BE2C (cell line): ENCODE data around the gene TMEM37.

ENCODE experiments used
- DNase-seq: peaks from one replicate; pipeline ENCODE4 v3.0.0-alpha.2; 2020
- H3K27me3 ChIP-seq: fragments of 250-450 bp; sonication (Bioruptor Pico); 2 replicates; pipeline ENCODE4 v1.5.1; 2020; ENCODE audit warnings: mild to moderate bottlenecking
- H3K36me3 ChIP-seq: fragments of 250-450 bp; sonication (Bioruptor Pico); 2 replicates; pipeline ENCODE4 v1.5.1; 2020; ENCODE audit warnings: mild to moderate bottlenecking
- H3K4me1 ChIP-seq: fragments of 250-450 bp; sonication (Bioruptor Pico); 2 replicates; pipeline ENCODE4 v1.5.1; 2020
- H3K4me3 ChIP-seq: 2 replicates; pipeline ENCODE4 v1.5.1; 2011; ENCODE audit warnings: low read depth, low read length
- H3K9me3 ChIP-seq: fragments of 250-450 bp; sonication (Bioruptor Pico); 2 replicates; pipeline ENCODE4 v1.5.1; 2020
- TF ChIP-seq, protein P1 (sequence below): IDR thresholded peaks from 2 replicates; pipeline ENCODE4 v1.5.1; 2012; ENCODE audit warnings: mild to moderate bottlenecking, low read depth, low read length

Gene TMEM37

GRCh38 chr2:119434664-119435063 lies 3.0 kb downstream of the TMEM37 start:
- Histone ChIP-seq H3K4me1 (no peaks in the 10 kb centered on the region), H3K36me3 (no peaks in the 10 kb centered on the region), H3K27me3 (no peaks in the 10 kb centered on the region), H3K4me3 (no peak overlapping the region), H3K9me3 (no peaks in the 10 kb centered on the region)
- TF ChIP-seq, protein P1, sequence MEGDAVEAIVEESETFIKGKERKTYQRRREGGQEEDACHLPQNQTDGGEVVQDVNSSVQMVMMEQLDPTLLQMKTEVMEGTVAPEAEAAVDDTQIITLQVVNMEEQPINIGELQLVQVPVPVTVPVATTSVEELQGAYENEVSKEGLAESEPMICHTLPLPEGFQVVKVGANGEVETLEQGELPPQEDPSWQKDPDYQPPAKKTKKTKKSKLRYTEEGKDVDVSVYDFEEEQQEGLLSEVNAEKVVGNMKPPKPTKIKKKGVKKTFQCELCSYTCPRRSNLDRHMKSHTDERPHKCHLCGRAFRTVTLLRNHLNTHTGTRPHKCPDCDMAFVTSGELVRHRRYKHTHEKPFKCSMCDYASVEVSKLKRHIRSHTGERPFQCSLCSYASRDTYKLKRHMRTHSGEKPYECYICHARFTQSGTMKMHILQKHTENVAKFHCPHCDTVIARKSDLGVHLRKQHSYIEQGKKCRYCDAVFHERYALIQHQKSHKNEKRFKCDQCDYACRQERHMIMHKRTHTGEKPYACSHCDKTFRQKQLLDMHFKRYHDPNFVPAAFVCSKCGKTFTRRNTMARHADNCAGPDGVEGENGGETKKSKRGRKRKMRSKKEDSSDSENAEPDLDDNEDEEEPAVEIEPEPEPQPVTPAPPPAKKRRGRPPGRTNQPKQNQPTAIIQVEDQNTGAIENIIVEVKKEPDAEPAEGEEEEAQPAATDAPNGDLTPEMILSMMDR = no peak
- DNase-seq = no peak

- Histone ChIP-seq H3K4me1 (no peaks in the 10 kb centered on the region), H3K4me3 (no peak overlapping the region), H3K36me3 (no peaks in the 10 kb centered on the region), H3K27me3 (no peaks in the 10 kb centered on the region), H3K9me3 (no peaks in the 10 kb centered on the region)
- TF ChIP-seq, protein P1 = no peak
- no peak for DNase-seq
Measured at GRCh38 chr2:119435081-119435952, 3.7 kb downstream of the TMEM37 start.

GRCh38 chr2:119435953-119436297 lies 4.3 kb downstream of the TMEM37 start:
- TF ChIP-seq, protein P1 = no peak
- Histone ChIP-seq H3K4me3 (no peak overlapping the region), H3K36me3 (no peaks in the 10 kb centered on the region), H3K27me3 (no peaks in the 10 kb centered on the region), H3K4me1 (no peaks in the 10 kb centered on the region), H3K9me3 (no peaks in the 10 kb centered on the region)
- DNase-seq = no peak

GRCh38 chr2:119436993-119437772 lies 5.5 kb downstream of the TMEM37 start:
- Histone ChIP-seq H3K9me3 (no peaks in the 10 kb centered on the region), H3K4me3 (no peak overlapping the region), H3K27me3 (no peaks in the 10 kb centered on the region), H3K36me3 (no peaks in the 10 kb centered on the region), H3K4me1 (no peaks in the 10 kb centered on the region)
- DNase-seq = no peak
- TF ChIP-seq, protein P1 = no peak

DNA sequence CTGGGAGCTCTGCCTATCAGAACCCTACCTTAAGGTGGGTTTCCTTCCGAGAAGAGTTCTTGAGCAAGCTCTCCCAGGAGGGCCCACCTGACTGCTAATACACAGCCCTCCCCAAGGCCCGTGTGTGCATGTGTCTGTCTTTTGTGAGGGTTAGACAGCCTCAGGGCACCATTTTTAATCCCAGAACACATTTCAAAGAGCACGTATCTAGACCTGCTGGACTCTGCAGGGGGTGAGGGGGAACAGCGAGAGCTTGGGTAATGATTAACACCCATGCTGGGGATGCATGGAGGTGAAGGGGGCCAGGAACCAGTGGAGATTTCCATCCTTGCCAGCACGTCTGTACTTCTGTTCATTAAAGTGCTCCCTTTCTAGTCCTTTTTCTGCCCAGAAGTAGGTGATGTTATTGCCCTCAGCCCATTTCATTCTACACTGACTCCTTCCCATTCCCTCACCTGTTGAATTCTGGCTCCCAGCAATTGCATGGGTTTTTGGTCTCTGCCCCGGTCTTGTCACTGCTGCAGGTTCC lies 6.5 kb downstream of the TMEM37 start:
- Histone ChIP-seq H3K4me3 (no peak overlapping the region), H3K27me3 (no peaks in the 10 kb centered on the region), H3K36me3 (no peaks in the 10 kb centered on the region), H3K9me3 (no peaks in the 10 kb centered on the region), H3K4me1 (no peaks in the 10 kb centered on the region)
- no peak for DNase-seq
- TF ChIP-seq, protein P1 = no peak
